ENCODE results near the gene MPRIP. TPM values are rescaled to one million over a fixed set of nuclear protein-coding genes. Genes with fewer than 3 reads are reported as not detected.

The MPRIP gene
- total RNA-seq, 1 experiment from 2014 or later = 132 TPM

- H3K9me3 ChIP-seq (ENCODE audit: control insufficient read depth, low read depth, low read length) = no peaks in the 10 kb centered on the region
- no CpG with 5 or more reads among the region's 7 CpGs for WGBS (ENCODE audit: extremely low coverage, insufficient read length, low lambda C conversion rate)
- no peak for TF ChIP-seq CTCF (conservative IDR thresholded peaks at IDR 0.05)
- H3T11ph ChIP-seq (ENCODE audit: low read length) = no peak overlapping the region
- peaks cover 3% of the 10 kb centered on the region for H3K27me3 Mint-ChIP-seq (ENCODE audit: low read depth)
- no peaks in the 10 kb centered on the region for H3K79me2 ChIP-seq (ENCODE audit: insufficient read depth, low read length)
- H2AFZ ChIP-seq (ENCODE audit: low read length) = no peak overlapping the region
- H3K79me1 ChIP-seq (ENCODE audit: insufficient read depth, low read depth, low read length, poor library complexity, severe bottlenecking) = no peaks in the 10 kb centered on the region
- no peak overlapping the region for H3K23ac ChIP-seq (ENCODE audit: insufficient read length, low read depth, low read length)
- H3K4me1 ChIP-seq (ENCODE audit: insufficient read depth, low read length) = no peaks in the 10 kb centered on the region
- H3K23me2 ChIP-seq (ENCODE audit: insufficient read length, low read depth, low read length, poor library complexity, severe bottlenecking) = no peaks in the 10 kb centered on the region
- no peak overlapping the region for H3K27ac ChIP-seq (ENCODE audit: insufficient read length, low read depth, low read length)
- H3K18ac ChIP-seq (ENCODE audit: insufficient read length, low read depth, low read length) = no peak overlapping the region
- no peak overlapping the region; the same call in 1 of the 2 replicates for H3K4ac ChIP-seq (ENCODE audit: low read depth, low read length)
- H2BK5ac ChIP-seq (ENCODE audit: insufficient read length, low read length) = no peak overlapping the region
- H3K36me3 Mint-ChIP-seq (ENCODE audit: insufficient read depth in 1 of 3, low read depth in 3 of 3) = peaks cover 0 to 1% (median 0%) of the 10 kb centered on the region in 3 experiments; a peak in 1 of 7 replicates
- H3K14ac ChIP-seq (ENCODE audit: insufficient read depth, low read length) = no peak overlapping the region
- peaks cover 11 to 18% of the 10 kb centered on the region in 2 experiments for H3K4me1 Mint-ChIP-seq
- H2AK5ac ChIP-seq (ENCODE audit: insufficient read length, low read length) = no peak overlapping the region
- H3K4me2 ChIP-seq (ENCODE audit: insufficient read depth, insufficient read length, low read length) = no peak overlapping the region
- H4K5ac ChIP-seq (ENCODE audit: insufficient read length, low read depth, low read length) = no peak overlapping the region
- H3K4me3 Mint-ChIP-seq = no peak overlapping the region; a peak in 1 of 5 replicates
- H3K27ac Mint-ChIP-seq = no peak overlapping the region
- no peak overlapping the region for H2BK120ac ChIP-seq (ENCODE audit: low read depth, low read length, poor library complexity, severe bottlenecking)
- H2BK20ac ChIP-seq (ENCODE audit: low read depth, low read length, poor library complexity, severe bottlenecking) = no peak overlapping the region
- no peak overlapping the region for H2BK15ac ChIP-seq (ENCODE audit: low read depth, low read length)
- DNase-seq = no peak
- no peak overlapping the region for H2BK12ac ChIP-seq (ENCODE audit: insufficient read length, low read depth, low read length)
- H3K9ac ChIP-seq (ENCODE audit: extremely low read depth, insufficient read length, low read length) = no peak overlapping the region
- H4K20me1 ChIP-seq (ENCODE audit: control insufficient read depth, insufficient read depth, insufficient read length) = no peaks in the 10 kb centered on the region
- H3K27me3 ChIP-seq (ENCODE audit: insufficient read depth, low read length) = no peaks in the 10 kb centered on the region
- no peak overlapping the region for H3K56ac ChIP-seq (ENCODE audit: insufficient read length, low read depth, low read length)
- no peak overlapping the region for H4K91ac ChIP-seq (ENCODE audit: insufficient read length, low read depth, low read length)
- H4K8ac ChIP-seq (replicated peaks; ENCODE audit: insufficient read length, low read depth, low read length) = no peak overlapping the region
- H3K9me3 Mint-ChIP-seq = peaks cover 2 to 3% of the 10 kb centered on the region in 2 experiments; a peak in 2 of 5 replicates
Observed at GRCh38 chr17:16999931-17000625, 42.2 kb upstream of the MPRIP start.

All from H9 (cell line).